Smooth muscle cell (in vitro differentiated cells): ENCODE data around the gene MYO9B. TPM values are rescaled to one million over a fixed set of nuclear protein-coding genes. Genes with fewer than 3 reads are reported as not detected.

Experiments
- DNase-seq: peaks from one replicate; lab custom pipeline; 2025; ENCODE audit not compliant: unreplicated experiment; lab: John Stamatoyannopoulos, UW
- H2AFZ ChIP-seq: fragments of 200-600 bp; sonication (generic); 2 replicates; pipeline ENCODE4 v1.6.0; 2016; ENCODE audit warnings: antibody characterized with exemption, low read depth, mild to moderate bottlenecking
- H3F3A ChIP-seq: fragments of 200-600 bp; sonication (generic); 2 replicates; pipeline ENCODE4 v1.6.0; 2017; ENCODE audit warnings: antibody characterized with exemption, low read depth
- H3K27ac ChIP-seq: fragments of 200-600 bp; sonication (generic); 2 replicates; pipeline ENCODE4 v1.5.1; 2016; ENCODE audit warnings: low read depth, mild to moderate bottlenecking
- H3K27me3 ChIP-seq: fragments of 200-600 bp; sonication (generic); 2 replicates; pipeline ENCODE4 v1.6.1; 2016; ENCODE audit warnings: low read depth, mild to moderate bottlenecking
- H3K36me3 ChIP-seq: fragments of 200-600 bp; sonication (generic); 2 replicates; pipeline ENCODE4 v1.5.1; 2016; ENCODE audit warnings: low read depth
- H3K4me1 ChIP-seq: fragments of 200-600 bp; sonication (generic); 2 replicates; pipeline ENCODE4 v1.5.1; 2016; ENCODE audit warnings: low read depth
- H3K4me2 ChIP-seq: fragments of 200-600 bp; sonication (generic); 2 replicates; pipeline ENCODE4 v1.6.0; 2016; ENCODE audit warnings: mild to moderate bottlenecking
- H3K4me3 ChIP-seq: fragments of 200-600 bp; sonication (generic); 2 replicates; pipeline ENCODE4 v1.5.1; 2016; ENCODE audit warnings: mild to moderate bottlenecking
- H3K79me2 ChIP-seq: fragments of 200-600 bp; sonication (generic); 2 replicates; pipeline ENCODE4 v1.6.0; 2016; ENCODE audit warnings: low read depth, mild to moderate bottlenecking
- H3K9ac ChIP-seq: fragments of 200-600 bp; sonication (generic); 2 replicates; pipeline ENCODE4 v1.6.0; 2016; ENCODE audit warnings: low read depth
- H3K9me3 ChIP-seq: fragments of 200-600 bp; sonication (generic); replicated peaks from 2 replicates; pipeline ENCODE4 v1.5.1; 2016; ENCODE audit warnings: low read depth
- H4K20me1 ChIP-seq: fragments of 200-600 bp; sonication (generic); 2 replicates; pipeline ENCODE4 v1.6.0; 2016; ENCODE audit warnings: low read depth
- CTCF ChIP-seq: fragments of 200-600 bp; sonication (generic); IDR thresholded peaks from 2 replicates; pipeline ENCODE4 v1.5.1; 2017; ENCODE audit warnings: borderline replicate concordance, mild to moderate bottlenecking, antibody characterized with exemption; ENCODE audit not compliant: insufficient read depth, poor library complexity, severe bottlenecking
- WGBS: methylation state at CpG from one replicate; pipeline ENCODE4 v1.1.7; 2016; ENCODE audit warnings: low lambda C conversion rate; 5-methylcytosine and 5-hydroxymethylcytosine counted together
- polyA plus RNA-seq: library from polyadenylated mRNA; unstranded; fragments of >200 nt; fragmentation: Nextera tagmentation; extraction: Ambion mirVana; gene quantifications from 2 replicates; pipeline ENCODE4 v1.2.1, GENCODE V29; 2016
- total RNA-seq: library from RNA; depleted of rRNA; stranded (reverse); fragments of >200 nt; gene quantifications from 2 replicates; pipeline ENCODE4 v1.2.3, GENCODE V29; 2014

Gene MYO9B
- total and polyA plus RNA-seq, 2 experiments from 2014 or later, result 44.6 to 46.6 TPM

GRCh38 chr19:17078920-17079709 lies 3.5 kb downstream of the MYO9B start:
- H2AFZ ChIP-seq, result no peak overlapping the region
- H4K20me1 ChIP-seq, result peaks cover 68% of the 10 kb centered on the region
- 50% methylated on average over 19 of the region's 19 CpGs for WGBS
- H3K9ac ChIP-seq, result peak overlapping the region; percentile 94
- H3K27me3 ChIP-seq, result no peaks in the 10 kb centered on the region
- DNase-seq, result no peak
- H3K36me3 ChIP-seq, result no peaks in the 10 kb centered on the region
- H3F3A ChIP-seq, result peaks cover 19% of the 10 kb centered on the region
- H3K4me1 ChIP-seq, result peaks cover 28% of the 10 kb centered on the region
- H3K27ac ChIP-seq, result peak overlapping the region; percentile 98
- peak overlapping the region; percentile 94 for H3K4me2 ChIP-seq
- TF ChIP-seq CTCF, result no peak
- peak overlapping the region; percentile 44 for H3K4me3 ChIP-seq
- no peaks in the 10 kb centered on the region for H3K9me3 ChIP-seq
- peaks cover 82% of the 10 kb centered on the region for H3K79me2 ChIP-seq

GRCh38 chr19:17079710-17080439 lies 4.3 kb downstream of the MYO9B start:
- 22% methylated on average over 28 of the region's 28 CpGs for WGBS
- no peak overlapping the region for H2AFZ ChIP-seq
- TF ChIP-seq CTCF, result peak; percentile 36
- H3K27ac ChIP-seq, result peak overlapping the region; percentile 98
- peak overlapping the region; percentile 94 for H3K9ac ChIP-seq
- peak; percentile 64 for DNase-seq
- H3K27me3 ChIP-seq, result no peaks in the 10 kb centered on the region
- peaks cover 84% of the 10 kb centered on the region for H3K79me2 ChIP-seq
- H3K4me2 ChIP-seq, result peak overlapping the region; percentile 94
- peaks cover 76% of the 10 kb centered on the region for H4K20me1 ChIP-seq
- H3K36me3 ChIP-seq, result no peaks in the 10 kb centered on the region
- H3K4me3 ChIP-seq, result peak overlapping the region; percentile 44
- peaks cover 19% of the 10 kb centered on the region for H3F3A ChIP-seq
- H3K4me1 ChIP-seq, result peaks cover 23% of the 10 kb centered on the region
- H3K9me3 ChIP-seq, result no peaks in the 10 kb centered on the region

GRCh38 chr19:17080440-17080801 lies 4.8 kb downstream of the MYO9B start:
- no peaks in the 10 kb centered on the region for H3K36me3 ChIP-seq
- H4K20me1 ChIP-seq, result peaks cover 81% of the 10 kb centered on the region
- peak overlapping the region; percentile 68 for H3K9ac ChIP-seq
- H3K9me3 ChIP-seq, result no peaks in the 10 kb centered on the region
- H2AFZ ChIP-seq, result no peak overlapping the region
- H3F3A ChIP-seq, result peaks cover 19% of the 10 kb centered on the region
- peaks cover 89% of the 10 kb centered on the region for H3K79me2 ChIP-seq
- DNase-seq, result no peak
- no peak for TF ChIP-seq CTCF
- H3K4me3 ChIP-seq, result no peak overlapping the region
- H3K4me1 ChIP-seq, result peaks cover 23% of the 10 kb centered on the region
- H3K27ac ChIP-seq, result peak overlapping the region; percentile 98
- no peaks in the 10 kb centered on the region for H3K27me3 ChIP-seq
- 43% methylated on average over 4 of the region's 4 CpGs for WGBS
- peak overlapping the region; percentile 40 for H3K4me2 ChIP-seq
